Measurements from ENCODE around the gene ANKRD13D. TPM values are rescaled to one million over a fixed set of nuclear protein-coding genes. Genes with fewer than 3 reads are reported as not detected.

Gene ANKRD13D
- polyA plus RNA-seq, 1 donor from 2014 or later, result 93.5 TPM

DNA sequence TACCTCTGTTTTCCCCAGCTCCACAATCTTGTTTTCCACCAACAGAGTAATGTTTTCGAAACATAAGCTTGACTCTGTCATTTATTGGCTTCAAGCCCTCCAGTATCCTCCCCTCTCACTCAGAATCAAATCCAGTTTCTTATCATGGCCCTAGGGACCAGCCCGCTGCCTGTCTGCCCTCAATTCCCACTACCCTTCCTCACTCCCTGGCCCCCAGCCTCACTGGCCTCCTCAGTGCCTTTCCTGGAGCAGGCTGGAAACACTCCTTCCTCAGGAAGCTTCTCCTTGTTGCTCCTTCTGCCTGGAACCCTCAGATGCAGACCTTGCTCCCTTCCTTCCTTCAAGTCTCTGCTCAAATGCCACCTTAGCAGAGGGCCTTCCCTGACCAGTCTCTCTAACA is 60.4 kb downstream of the ANKRD13D start:
- TF ChIP-seq TAF1 (IDR thresholded peaks at IDR 0.05; ENCODE audit: low read depth) (no peak), MXI1 (conservative IDR thresholded peaks at IDR 0.05; ENCODE audit: poor library complexity, severe bottlenecking) (no peak)
- no peak overlapping the region for H3K27ac ChIP-seq (ENCODE audit: low read length)
- no peaks in the 10 kb centered on the region for H3K36me3 ChIP-seq (ENCODE audit: insufficient read depth, low read length)
- no peaks in the 10 kb centered on the region for H3K27me3 ChIP-seq (ENCODE audit: insufficient read depth, low read depth, low read length)
- no peaks in the 10 kb centered on the region for H3K9me2 ChIP-seq (ENCODE audit: insufficient read depth, low read length)
- no peaks in the 10 kb centered on the region for H3K79me2 ChIP-seq (replicated peaks; ENCODE audit: insufficient read depth, low read length)
- H3K4me3 ChIP-seq (ENCODE audit: low read length), result no peak overlapping the region
- H3K4me2 ChIP-seq (ENCODE audit: low read length), result no peak overlapping the region
- H3K9ac ChIP-seq (ENCODE audit: low read length), result no peak overlapping the region
- H3F3A ChIP-seq (ENCODE audit: insufficient read depth, low read length, poor library complexity, severe bottlenecking), result no peaks in the 10 kb centered on the region
- H3K9me3 ChIP-seq (ENCODE audit: low read length), result no peaks in the 10 kb centered on the region
- H4K20me1 ChIP-seq (ENCODE audit: insufficient read depth), result no peaks in the 10 kb centered on the region
- no peak overlapping the region for H2AFZ ChIP-seq (ENCODE audit: low read depth, low read length)

- no peaks in the 10 kb centered on the region for H3K27me3 ChIP-seq (ENCODE audit: insufficient read depth, low read depth, low read length)
- H4K20me1 ChIP-seq (ENCODE audit: insufficient read depth), result no peaks in the 10 kb centered on the region
- H3F3A ChIP-seq (ENCODE audit: insufficient read depth, low read length, poor library complexity, severe bottlenecking), result no peaks in the 10 kb centered on the region
- H3K27ac ChIP-seq (ENCODE audit: low read length), result no peak overlapping the region
- no peak overlapping the region for H2AFZ ChIP-seq (ENCODE audit: low read depth, low read length)
- H3K79me2 ChIP-seq (replicated peaks; ENCODE audit: insufficient read depth, low read length), result no peaks in the 10 kb centered on the region
- no peaks in the 10 kb centered on the region for H3K36me3 ChIP-seq (ENCODE audit: insufficient read depth, low read length)
- H3K9ac ChIP-seq (ENCODE audit: low read length), result no peak overlapping the region
- H3K4me3 ChIP-seq (ENCODE audit: low read length), result no peak overlapping the region
- no peak overlapping the region for H3K4me2 ChIP-seq (ENCODE audit: low read length)
- H3K9me2 ChIP-seq (ENCODE audit: insufficient read depth, low read length), result no peaks in the 10 kb centered on the region
- TF ChIP-seq, protein P1, sequence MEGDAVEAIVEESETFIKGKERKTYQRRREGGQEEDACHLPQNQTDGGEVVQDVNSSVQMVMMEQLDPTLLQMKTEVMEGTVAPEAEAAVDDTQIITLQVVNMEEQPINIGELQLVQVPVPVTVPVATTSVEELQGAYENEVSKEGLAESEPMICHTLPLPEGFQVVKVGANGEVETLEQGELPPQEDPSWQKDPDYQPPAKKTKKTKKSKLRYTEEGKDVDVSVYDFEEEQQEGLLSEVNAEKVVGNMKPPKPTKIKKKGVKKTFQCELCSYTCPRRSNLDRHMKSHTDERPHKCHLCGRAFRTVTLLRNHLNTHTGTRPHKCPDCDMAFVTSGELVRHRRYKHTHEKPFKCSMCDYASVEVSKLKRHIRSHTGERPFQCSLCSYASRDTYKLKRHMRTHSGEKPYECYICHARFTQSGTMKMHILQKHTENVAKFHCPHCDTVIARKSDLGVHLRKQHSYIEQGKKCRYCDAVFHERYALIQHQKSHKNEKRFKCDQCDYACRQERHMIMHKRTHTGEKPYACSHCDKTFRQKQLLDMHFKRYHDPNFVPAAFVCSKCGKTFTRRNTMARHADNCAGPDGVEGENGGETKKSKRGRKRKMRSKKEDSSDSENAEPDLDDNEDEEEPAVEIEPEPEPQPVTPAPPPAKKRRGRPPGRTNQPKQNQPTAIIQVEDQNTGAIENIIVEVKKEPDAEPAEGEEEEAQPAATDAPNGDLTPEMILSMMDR (IDR thresholded peaks at IDR 0.05; ENCODE audit: poor library complexity, severe bottlenecking), result no peak
- TF ChIP-seq POLR2AphosphoS5 (IDR thresholded peaks at IDR 0.05), result no peak
- TF ChIP-seq SMC3 (conservative IDR thresholded peaks at IDR 0.05; ENCODE audit: poor library complexity), result no peak
- no peak for TF ChIP-seq EP300 (conservative IDR thresholded peaks at IDR 0.05; ENCODE audit: poor library complexity, severe bottlenecking)
- TF ChIP-seq REST (IDR thresholded peaks at IDR 0.05; ENCODE audit: borderline replicate concordance), result no peak
- no peak for TF ChIP-seq TAF1 (IDR thresholded peaks at IDR 0.05; ENCODE audit: low read depth)
- TF ChIP-seq RAD21 (conservative IDR thresholded peaks at IDR 0.05), result no peak
- no peak for TF ChIP-seq MXI1 (conservative IDR thresholded peaks at IDR 0.05; ENCODE audit: poor library complexity, severe bottlenecking)
- no peak for TF ChIP-seq EZH2 (IDR thresholded peaks at IDR 0.05; ENCODE audit: borderline replicate concordance, insufficient read depth, low read length, poor library complexity, severe bottlenecking)
- no peaks in the 10 kb centered on the region for H3K9me3 ChIP-seq (ENCODE audit: low read length)
Observed at GRCh38 chr11:67349928-67350465, 60.9 kb downstream of the ANKRD13D start.

Measured in neural cell (in vitro differentiated cells).